ENCODE results near the gene NR2C2. TPM values are rescaled to one million over a fixed set of nuclear protein-coding genes. Genes with fewer than 3 reads are reported as not detected.

The NR2C2 gene
- total RNA-seq, 1 donor from 2014 or later = 28.6 TPM

GRCh38 chr3:15069441-15069840 is 122.1 kb downstream of the NR2C2 start:
- no peak for DNase-seq (ENCODE audit: missing footprints)
- no peak for ATAC-seq
- intact Hi-C loops (cut with DNase I) = no loop called here

GRCh38 chr3:15071699-15072098 is 124.3 kb downstream of the NR2C2 start:
- DNase-seq (ENCODE audit: missing footprints) (no peak), ATAC-seq (no peak)
- intact Hi-C loops (cut with DNase I) = no loop called here

GRCh38 chr3:15074500-15074899 is 127.1 kb downstream of the NR2C2 start:
- ATAC-seq (no peak), DNase-seq (ENCODE audit: missing footprints) (no peak)
- intact Hi-C loops (cut with DNase I) = no loop called here

- DNase-seq (ENCODE audit: missing footprints) (no peak), ATAC-seq (no peak)
- intact Hi-C loops (cut with DNase I) = no loop called here
Observed at GRCh38 chr3:15079091-15079490, 131.7 kb downstream of the NR2C2 start.

- no peak for ATAC-seq
- DNase-seq (ENCODE audit: missing footprints) = no peak
- intact Hi-C loops (cut with DNase I) = no loop called here
Observed at GRCh38 chr3:15081960-15082664, 134.7 kb downstream of the NR2C2 start.

GRCh38 chr3:15083252-15083651 is 135.9 kb downstream of the NR2C2 start:
- intact Hi-C loops (cut with DNase I) = no loop called here
- ATAC-seq (no peak), DNase-seq (ENCODE audit: missing footprints) (no peak)

- ATAC-seq = no peak
- intact Hi-C loops (cut with DNase I) = no loop called here
- no peak for DNase-seq (ENCODE audit: missing footprints)
Observed at GRCh38 chr3:15086263-15086662, 138.9 kb downstream of the NR2C2 start.

- intact Hi-C loops (cut with DNase I) = no loop called here
- DNase-seq (ENCODE audit: missing footprints) = no peak
- ATAC-seq = no peak
Observed at GRCh38 chr3:15086699-15087098, 139.3 kb downstream of the NR2C2 start.

- no peak for ATAC-seq
- intact Hi-C loops (cut with DNase I) = no loop called here
- no peak for DNase-seq (ENCODE audit: missing footprints)
Observed at GRCh38 chr3:15089201-15089600, 141.8 kb downstream of the NR2C2 start.

GRCh38 chr3:15091575-15091974 is 144.2 kb downstream of the NR2C2 start:
- DNase-seq (ENCODE audit: missing footprints) = no peak
- ATAC-seq = no peak
- intact Hi-C loops (cut with DNase I) = loop anchor here (10.0 kb wide), 1 partner anchor 437 kb away; the partner anchor contains the start of gene CCDC174

- ATAC-seq = no peak
- intact Hi-C loops (cut with DNase I) = loop anchor here (10.0 kb wide), 1 partner anchor 438 kb away; the partner anchor contains the start of gene CCDC174
- DNase-seq (ENCODE audit: missing footprints) = no peak
Observed at GRCh38 chr3:15092686-15093085, 145.3 kb downstream of the NR2C2 start.

- DNase-seq (ENCODE audit: missing footprints) (no peak), ATAC-seq (no peak)
- intact Hi-C loops (cut with DNase I) = loop anchor here (10.0 kb wide), 1 partner anchor 440 kb away; the partner anchor contains the start of gene CCDC174
Observed at GRCh38 chr3:15094187-15094875, 146.9 kb downstream of the NR2C2 start.

GRCh38 chr3:15096046-15096445 is 148.7 kb downstream of the NR2C2 start:
- intact Hi-C loops (cut with DNase I) = loop anchor here (10.0 kb wide), 1 partner anchor 441 kb away; the partner anchor contains the start of gene CCDC174
- ATAC-seq (no peak), DNase-seq (ENCODE audit: missing footprints) (no peak)

- no peak for DNase-seq (ENCODE audit: missing footprints)
- intact Hi-C loops (cut with DNase I) = loop anchor here (10.0 kb wide), 1 partner anchor 443 kb away; the partner anchor contains the start of gene CCDC174
- ATAC-seq = no peak
Observed at GRCh38 chr3:15097891-15098290, 150.5 kb downstream of the NR2C2 start.

Other genes with a start within 250 kb of the NR2C2 start
- 16.5 TPM for gene FGD5, start 128.6 kb upstream of the NR2C2 start, total RNA-seq
- 140 TPM for gene MRPS25, start 117.7 kb downstream of the NR2C2 start, total RNA-seq
- gene RBSN, start 151.6 kb downstream of the NR2C2 start, total RNA-seq = 16.5 TPM